Limb (tissue), 2 donors: ENCODE results near the gene MAN2B1.
"Not testable (repeated sequence)": the region's sequence is repeated elsewhere in the genome, so short reads cannot be mapped to it uniquely, and the experiment has no call there.

ENCODE experiments used
- DNase-seq, 2 donors: peaks; one replicate each; pipeline ENCODE4 v3.0.0-alpha.2; 2016; ENCODE audit errors: extremely low spot score in 2 of 2

Gene MAN2B1

DNA sequence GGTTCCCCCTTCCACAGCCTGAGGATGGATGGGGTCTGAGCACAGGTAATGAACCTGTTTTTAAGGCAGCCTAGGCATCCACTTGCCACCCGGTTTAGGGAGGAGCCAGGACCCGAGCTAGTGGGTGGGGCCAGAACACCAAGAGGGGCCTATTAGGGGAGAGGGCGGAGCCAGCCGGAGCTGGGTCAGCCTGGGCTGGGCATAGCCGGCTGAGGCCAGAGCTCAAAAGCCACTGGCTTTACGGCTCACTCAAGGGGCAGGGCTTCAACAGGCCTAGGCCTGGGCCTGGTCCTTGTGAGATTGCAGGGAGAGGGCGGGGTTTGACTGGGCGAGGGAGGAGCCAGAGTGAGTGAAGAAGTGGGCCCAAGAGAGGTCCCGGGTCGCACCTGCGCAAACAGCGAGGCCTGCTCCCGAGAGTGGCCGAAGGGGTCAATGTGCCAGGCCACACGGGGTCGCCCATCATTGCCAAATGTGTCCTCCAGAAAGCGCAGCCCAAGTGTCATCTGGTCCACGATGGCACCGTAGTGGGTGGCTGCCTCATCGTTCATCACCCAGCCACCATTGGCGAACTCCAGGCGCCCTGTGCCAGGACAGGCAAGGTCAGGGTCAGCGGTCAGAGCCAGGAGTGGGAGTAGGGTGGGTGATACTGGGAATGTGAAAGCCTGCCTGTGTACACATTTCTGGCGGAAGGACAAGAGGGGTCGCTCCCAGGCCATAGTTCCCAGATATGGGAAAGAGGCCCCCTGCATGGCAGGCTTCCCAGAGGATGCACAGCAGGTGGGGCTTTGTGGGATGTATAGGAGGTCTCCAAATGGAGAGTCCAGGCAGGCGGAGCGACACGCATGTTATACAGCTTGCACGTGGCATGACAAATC lies 1.9 kb downstream of the MAN2B1 start:
- DNase-seq: no peak

DNA sequence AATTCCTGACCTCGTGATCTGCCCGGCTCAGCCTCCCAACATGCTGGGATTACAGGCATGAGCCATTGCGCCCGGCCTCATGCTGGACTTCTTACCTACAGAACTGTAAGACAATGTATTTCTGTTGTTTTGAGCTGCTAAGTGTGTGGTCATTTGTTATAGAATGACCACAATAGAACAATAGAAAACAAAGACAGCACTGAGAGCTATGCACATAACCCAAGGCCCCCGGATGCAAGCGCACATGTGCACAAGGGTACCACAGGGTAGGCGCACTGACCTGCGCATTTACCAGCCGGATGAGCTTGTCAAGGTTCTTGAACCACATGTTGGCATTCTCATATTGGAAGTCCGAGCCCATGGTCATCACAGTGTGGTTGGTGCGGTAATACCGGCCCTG lies 5.6 kb downstream of the MAN2B1 start:
- no peak for DNase-seq

DNA sequence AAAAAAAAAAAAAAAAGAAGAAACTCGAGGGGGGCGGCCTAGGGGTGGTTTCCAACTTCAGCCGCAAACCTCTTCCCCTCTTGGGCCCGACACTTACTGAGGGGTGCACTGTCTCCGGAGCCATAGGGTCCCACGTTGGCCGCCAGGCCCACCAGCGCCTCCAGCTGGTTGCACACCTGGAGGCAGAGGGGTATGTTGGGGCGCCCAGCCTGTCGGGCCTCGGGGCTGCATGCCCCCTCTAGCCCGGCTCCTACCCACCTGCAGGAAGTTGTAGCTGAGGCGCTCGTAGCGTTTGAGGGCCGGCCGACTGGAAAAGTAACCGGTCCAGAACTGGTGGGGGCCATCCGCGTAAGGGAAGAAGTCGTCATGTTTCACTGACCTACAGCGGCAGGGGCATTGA lies 8.6 kb downstream of the MAN2B1 start:
- no peak for DNase-seq

DNA sequence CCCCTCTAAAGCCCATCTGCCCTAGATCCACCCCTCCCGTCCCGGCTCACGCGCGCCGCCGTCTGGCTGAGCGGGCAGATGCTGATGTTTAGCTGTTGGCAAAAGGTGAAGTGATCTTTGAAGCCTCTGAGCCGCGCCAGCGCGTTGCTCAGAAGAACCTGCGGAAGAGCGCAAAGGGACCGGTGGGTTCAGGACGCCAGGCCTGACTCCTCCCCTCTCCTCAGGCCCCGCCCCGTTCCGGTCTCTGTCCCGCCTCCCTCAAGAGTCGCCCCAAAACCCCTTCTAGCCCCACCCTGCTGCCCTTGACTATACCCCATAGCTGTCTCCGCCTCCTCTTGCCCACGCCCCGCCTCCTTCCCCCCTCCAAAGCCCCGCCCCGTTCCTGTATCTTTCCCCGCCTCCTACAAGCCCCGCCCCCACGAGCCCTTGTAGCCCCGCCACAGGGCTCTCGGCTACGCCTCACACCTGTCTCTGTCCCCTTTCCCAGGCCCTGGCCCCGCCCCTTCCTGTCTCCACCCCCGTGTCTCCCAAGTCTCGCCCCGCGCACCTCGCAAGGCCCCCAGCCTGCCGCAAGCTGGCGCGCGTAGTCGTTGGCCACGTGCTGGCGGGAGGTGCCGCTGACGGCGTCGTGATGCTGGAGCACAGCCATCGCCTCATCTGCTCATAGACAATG lies 9.5 kb downstream of the MAN2B1 start:
- DNase-seq: no peak

DNA sequence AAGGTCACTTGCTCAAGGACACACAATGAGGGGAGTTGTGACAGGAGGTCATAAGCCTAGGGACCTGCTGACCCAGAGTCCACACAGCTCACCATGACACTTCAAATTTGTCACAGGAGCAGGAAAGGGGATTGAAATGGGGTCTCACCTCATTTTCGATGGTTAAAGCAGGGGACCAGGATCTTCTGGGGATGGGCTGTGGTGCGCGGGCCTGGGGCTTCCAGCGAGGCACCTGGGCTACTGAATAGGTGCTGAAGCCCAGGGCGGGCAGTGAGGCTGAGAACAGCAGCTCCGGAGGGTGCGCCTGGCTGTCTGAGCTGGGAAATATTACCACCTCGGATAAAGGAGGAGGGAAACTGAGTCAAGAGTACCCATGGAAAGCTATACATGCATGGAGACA lies 11.0 kb downstream of the MAN2B1 start:
- DNase-seq: no peak

DNA sequence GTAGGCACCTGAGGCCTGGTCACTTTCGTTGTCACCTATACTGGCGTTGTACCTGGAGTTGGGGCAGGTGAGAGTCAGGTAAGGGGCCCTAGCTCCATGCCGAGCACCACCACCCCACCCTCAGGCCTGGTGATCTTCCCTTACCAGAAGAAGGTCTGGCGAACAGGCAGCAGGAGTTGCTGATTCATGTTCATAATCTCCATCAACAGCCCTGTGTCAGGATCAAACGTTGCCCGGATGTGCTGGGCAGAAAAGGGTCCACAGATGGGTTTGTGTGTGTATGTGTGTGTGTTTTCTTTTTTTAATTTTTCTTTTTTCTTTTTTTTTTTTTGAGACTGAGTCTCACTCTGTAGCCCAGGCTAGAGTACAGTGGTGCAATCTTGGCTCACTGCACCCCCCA lies 14.3 kb downstream of the MAN2B1 start:
- no peak for DNase-seq

DNA sequence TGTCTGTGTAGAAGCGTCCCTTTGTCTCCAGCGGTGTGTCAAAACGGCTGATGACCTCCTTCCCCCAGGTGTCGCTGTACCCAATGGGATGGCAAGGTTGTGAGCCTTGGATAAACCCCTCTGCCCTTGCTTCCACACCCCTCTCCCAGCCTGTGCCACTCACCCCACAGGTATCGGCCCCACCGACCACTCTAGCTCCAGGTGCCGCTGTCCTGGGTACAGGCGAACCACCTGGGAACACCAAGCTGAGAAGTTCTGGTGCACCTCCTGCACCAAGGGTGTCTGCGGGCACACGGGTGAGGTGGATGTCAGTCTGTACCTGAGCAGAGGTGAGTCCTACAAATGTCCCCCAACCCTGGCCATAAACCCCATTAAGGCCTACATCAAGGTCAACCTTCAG lies 16.6 kb downstream of the MAN2B1 start:
- DNase-seq: no peak

DNA sequence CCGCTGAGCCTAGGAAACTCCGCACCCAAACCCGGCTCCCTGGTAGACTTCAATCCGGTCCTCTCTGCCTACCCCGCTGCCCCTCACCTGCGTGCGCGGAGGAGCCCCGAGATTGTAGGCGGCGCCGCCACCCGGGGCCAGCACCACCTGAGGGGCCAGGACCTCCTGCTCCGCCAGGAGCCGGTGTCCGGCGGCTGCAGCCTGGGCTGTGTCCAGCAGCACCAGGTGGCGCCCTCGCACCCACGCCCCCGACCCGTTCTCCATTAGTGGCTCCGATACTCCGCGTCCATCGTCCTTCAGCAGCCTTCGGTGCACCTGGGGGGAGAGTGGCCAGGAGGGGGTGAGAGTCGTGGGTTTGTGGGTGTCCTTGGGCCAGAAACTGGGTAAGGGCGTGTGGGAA lies 18.5 kb downstream of the MAN2B1 start:
- no peak for DNase-seq

DNA sequence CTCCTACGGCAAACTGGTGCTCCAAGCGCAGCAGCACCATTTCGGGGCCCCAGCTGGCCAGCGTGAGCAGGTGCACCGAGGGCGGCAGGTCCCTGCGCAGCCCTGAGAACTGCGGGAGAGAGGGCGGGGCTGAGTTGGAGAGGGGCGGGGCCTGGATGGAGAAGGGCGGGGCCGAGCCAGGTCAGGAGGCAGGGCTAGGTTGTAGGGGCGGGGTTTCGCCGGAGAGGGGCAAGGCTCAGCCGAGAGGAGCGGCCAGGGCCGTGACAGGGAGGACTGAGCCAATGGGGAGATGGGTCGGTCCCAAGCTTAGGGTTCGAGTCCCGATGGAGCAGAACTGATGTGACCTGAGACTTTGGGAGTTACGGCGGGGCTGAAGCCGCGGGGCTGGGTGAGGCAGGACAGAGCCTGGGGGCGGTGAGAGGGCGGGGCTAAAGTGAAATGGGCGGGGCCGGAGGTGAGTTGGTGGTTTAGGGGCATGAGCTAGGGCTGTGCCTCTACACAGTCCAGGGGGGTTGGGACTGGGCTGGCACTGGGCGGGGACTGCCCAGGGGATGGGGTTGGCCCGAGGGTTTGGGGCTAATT lies 19.0 kb downstream of the MAN2B1 start:
- DNase-seq: peak in 1 of 2 donors; percentile 66

DNA sequence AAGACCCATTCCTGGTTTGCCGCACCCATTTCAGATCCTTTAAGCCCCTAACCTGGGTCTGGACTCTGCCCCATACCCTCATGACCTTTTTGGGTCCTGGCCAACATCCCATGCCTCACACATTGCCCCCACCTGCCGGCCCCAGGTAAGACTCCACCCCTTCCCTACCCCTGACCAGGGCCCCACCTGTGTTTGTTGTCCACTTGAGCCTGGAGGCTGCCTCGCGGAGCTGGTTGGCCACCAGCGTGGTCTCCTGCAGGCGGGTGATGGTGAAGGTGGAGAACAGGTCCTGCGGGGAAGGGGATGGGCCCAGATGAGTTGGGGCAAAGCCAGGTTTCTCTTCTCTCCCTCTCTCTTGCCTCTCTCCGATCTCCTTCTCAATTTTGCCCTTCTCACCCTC lies 19.5 kb downstream of the MAN2B1 start:
- no peak for DNase-seq

DNA sequence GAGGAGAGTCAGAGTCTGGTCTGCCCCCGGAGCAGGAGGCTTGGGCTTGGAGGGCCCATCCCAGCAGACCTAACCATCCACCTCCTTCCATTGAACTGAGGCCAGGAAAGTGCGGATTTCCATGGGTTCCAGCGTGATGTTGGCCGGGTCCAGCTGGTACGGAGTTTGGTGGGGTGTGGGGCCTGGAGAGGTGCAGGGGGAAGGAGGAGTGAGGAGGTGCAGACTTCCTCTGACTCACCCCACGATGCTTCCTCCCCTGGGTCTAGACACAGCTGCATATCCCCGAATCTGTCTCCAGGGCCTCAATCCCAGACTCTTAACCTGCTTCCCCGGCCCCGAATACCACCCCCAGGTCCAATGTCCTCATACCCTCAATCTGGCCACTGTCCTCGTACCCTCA lies 20.0 kb downstream of the MAN2B1 start:
- no peak for DNase-seq

DNA sequence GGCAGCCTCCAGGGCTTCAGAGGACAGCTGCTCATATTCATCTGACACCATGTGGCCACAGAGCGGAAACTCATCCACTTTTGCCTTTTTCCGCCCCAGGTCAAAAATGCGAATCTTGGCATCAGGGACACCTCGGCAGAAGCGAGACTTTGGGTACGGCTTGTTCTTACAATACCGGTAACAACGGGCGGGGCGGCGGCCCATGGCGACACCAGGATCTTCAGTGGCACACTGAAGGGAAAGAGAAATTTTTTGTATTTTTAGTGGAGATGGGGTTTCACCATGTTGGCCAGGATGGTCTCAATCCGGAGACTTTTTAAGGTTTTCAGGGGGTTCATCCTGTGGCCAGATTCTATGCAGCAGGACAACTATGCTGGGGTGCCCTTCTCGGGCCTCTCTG lies 22.8 kb downstream of the MAN2B1 start:
- DNase-seq: not testable (repeated sequence)

DNA sequence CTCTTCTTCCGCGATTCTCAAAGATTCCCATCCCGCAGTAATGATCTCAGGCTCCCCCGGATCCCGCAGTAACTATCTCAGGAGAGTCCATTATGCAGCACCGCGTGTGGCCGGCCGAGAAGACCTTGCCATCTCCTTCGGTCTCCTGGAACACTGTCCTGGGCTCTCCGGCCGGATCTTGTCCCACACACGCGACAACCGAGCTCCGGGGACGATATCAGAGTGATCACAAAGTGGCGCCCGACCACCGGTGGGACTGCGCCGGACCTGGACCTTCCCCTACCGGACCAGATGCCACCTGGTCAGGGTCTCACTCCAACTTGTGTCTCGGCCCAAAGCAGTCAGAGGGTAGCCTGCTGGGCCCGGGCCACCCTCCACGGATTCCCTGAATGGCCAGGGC lies 24.0 kb downstream of the MAN2B1 start:
- DNase-seq: no peak

DNA sequence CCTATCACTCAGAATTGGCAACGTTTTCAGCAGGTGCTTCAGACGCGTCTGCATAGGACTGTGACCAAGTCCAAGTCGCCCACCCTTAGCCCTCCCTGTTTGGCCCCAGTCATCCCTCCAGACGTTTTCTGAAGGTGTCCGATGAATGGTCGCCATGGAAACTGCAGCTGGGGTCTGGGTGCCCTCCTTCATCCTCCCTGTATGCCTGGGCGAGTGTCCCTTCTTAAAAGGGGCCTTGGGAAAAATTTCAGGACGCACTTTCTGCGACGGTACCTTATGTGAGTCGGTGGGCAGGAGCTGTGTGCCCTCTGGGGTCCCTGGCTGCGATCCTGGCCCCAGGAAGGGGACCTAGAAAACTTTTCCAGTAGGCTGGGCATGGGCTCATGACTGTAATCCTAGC lies 25.1 kb downstream of the MAN2B1 start:
- no peak for DNase-seq

DNA sequence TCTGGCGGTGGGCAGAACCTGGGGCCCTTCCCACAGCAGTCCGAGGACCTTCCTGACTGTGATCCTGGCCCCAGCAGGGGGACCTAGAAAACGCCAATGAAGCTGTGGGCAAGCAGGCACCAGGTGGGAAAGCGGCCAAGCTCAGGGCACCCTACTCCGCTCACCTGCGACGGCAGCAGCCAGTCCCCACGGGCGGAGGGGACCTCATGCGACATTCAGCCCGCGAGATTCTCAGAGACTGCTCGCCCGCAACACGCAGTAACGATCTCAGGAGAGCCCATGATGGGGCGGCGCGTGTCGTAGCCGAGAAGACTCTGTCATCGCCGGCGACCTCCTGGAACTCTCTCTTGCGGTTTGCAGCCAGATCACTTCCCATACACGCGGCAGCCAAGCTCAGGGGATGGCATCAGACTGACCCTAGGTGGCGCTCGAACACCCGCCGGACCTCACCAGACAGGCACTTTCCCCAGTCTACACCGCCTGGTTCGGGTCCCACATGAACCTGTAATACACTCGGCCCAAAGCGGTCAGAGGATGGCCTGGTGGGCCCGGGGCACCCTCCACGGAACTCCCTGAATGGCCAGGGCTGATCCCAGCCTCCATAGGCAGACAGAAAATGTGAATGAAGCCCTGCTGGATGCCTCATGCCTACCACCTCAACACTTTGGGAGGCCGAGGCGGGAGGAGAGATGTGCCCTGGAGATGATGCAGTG lies 26.5 kb downstream of the MAN2B1 start:
- peak; percentile 51 to 82 for DNase-seq

DNA sequence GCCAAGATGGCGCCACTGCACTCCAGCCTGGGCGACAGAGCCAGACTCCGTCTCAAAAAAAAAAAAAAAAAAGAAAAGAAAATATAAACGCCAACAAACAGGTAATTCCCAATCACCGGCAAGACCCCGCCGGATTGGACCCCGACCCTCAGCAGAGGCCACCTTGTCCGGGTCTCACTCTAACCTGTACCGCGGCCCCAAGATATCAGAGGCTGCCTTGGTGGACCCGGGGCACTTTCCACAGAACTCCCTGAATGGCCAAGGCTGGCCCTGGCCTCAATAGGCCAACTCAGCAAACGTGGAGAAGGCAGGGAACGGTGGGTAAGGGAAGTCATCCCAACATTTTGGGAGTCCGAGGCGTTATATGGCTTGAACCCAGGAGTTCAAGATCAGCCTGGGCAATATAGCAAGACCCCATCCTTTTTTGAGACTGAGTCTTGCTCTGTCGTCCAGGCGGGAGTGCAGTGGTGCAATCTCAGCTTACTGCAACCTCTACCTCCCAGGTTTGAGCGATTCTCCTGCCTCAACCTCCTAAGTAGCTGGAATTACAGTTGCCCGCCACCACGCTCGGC lies 27.8 kb downstream of the MAN2B1 start:
- DNase-seq: no peak

DNA sequence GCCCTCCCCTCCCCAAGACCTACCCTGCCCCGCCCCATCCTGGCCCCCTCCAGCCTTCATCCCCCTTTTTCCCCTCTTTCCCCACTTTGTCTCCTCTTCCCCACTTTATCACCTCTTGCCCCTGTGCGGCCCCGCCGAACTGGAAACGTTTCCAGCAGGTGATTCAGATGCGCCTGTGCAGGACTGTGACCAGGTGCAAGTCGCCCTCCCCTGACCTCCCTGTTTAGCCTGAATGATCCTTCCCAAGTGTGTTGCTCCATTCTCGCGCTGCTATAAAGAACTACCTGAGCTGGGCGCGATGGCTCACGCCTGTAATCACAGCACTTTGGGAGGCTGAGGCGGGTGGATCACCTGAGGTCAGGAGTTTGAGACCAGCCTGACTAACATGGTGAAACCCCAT lies 29.9 kb downstream of the MAN2B1 start:
- DNase-seq: no peak

DNA sequence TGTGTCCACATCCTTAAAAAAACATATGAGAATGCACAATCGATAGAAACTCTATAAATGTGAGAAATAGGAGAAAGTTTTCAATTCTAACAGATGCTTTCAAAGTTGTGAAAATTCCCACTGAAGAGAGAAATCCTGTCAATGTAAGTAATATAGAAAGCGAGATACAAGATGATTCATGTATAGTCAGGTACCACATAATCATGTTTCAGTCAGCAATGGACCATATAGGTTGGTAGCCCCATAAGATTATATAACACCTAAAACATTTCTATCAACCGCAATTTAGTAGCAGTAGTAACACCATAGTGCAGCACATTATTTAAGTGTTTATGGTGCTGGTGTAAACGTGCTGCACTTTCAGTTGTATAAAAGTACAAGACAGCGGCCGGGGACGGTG lies 37.3 kb downstream of the MAN2B1 start:
- no peak for DNase-seq

DNA sequence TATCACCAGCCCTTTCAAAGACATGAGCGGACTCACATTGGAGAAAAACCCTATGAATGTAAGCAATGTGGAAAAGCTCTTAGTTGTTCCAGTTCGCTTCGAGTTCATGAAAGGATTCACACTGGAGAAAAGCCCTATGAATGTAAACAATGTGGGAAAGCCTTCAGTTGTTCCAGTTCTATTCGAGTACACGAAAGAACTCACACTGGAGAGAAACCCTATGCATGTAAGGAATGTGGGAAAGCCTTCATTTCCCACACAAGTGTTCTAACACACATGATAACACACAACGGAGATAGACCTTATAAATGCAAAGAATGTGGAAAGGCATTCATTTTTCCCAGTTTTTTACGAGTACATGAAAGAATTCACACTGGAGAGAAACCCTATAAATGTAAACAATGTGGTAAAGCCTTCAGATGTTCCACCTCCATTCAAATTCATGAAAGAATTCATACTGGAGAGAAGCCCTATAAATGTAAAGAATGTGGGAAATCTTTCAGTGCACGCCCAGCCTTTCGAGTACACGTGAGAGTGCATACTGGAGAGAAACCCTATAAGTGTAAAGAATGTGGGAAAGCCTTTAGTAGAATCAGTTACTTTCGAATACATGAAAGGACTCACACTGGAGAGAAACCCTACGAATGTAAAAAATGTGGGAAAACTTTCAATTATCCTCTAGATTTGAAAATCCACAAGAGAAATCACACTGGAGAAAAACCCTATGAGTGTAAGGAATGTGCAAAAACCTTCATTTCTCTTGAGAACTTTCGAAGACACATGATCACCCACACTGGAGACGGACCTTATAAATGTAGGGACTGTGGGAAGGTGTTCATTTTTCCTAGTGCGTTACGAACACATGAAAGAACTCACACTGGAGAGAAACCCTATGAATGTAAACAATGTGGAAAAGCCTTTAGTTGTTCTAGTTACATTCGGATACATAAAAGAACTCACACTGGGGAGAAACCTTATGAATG lies 38.2 kb downstream of the MAN2B1 start:
- no peak for DNase-seq

DNA sequence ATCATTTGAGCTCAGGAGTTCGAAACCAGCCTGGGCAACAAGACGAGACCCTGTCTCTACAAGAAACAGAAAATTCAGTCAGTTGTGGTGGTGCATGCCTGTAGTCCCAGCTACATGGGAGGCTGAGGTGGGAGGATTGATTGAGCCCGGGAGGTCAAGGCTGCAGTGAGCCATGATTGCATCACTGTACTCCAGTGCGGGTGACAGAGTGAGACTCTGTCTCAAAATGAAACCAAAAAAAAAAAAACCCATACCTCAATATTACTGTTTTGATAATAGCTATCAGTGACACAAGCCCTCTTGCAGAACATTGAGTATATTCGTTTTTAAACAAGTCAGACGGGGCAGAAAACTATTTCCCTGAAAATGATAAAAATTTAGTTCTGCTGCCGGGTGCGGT lies 39.6 kb downstream of the MAN2B1 start:
- DNase-seq: no peak
